ENCODE data around the gene PTH2. TPM values are rescaled to one million over a fixed set of nuclear protein-coding genes. Genes with fewer than 3 reads are reported as not detected.

Gene PTH2
- total RNA-seq, 1 experiment from 2014 or later = 0.96 TPM

GRCh38 chr19:49411681-49412326 lies 11.4 kb downstream of the PTH2 start:
- no peak overlapping the region for H4K91ac ChIP-seq (ENCODE audit: insufficient read length, low read depth, low read length)
- no peak overlapping the region for H3K4me3 Mint-ChIP-seq
- no peaks in the 10 kb centered on the region; a peak in 1 of 5 replicates for H3K9me3 Mint-ChIP-seq
- H2BK15ac ChIP-seq (ENCODE audit: low read depth, low read length) = no peak overlapping the region
- DNase-seq = no peak
- H2BK5ac ChIP-seq (ENCODE audit: insufficient read length, low read length) = no peak overlapping the region
- no peak overlapping the region for H3T11ph ChIP-seq (ENCODE audit: low read length)
- H3K18ac ChIP-seq (ENCODE audit: insufficient read length, low read depth, low read length) = no peak overlapping the region
- TF ChIP-seq CTCF (conservative IDR thresholded peaks at IDR 0.05) = no peak
- no peak overlapping the region for H4K8ac ChIP-seq (replicated peaks; ENCODE audit: insufficient read length, low read depth, low read length)
- no peaks in the 10 kb centered on the region for H3K4me1 ChIP-seq (ENCODE audit: insufficient read depth, low read length)
- no peak overlapping the region for H3K56ac ChIP-seq (ENCODE audit: insufficient read length, low read depth, low read length)
- no peak overlapping the region for H3K27ac ChIP-seq (ENCODE audit: insufficient read length, low read depth, low read length)
- peaks cover 42 to 50% of the 10 kb centered on the region in 2 experiments for H3K4me1 Mint-ChIP-seq
- no peaks in the 10 kb centered on the region for H3K79me2 ChIP-seq (ENCODE audit: insufficient read depth, low read length)
- no peak overlapping the region for H4K5ac ChIP-seq (ENCODE audit: insufficient read length, low read depth, low read length)
- H3K79me1 ChIP-seq (ENCODE audit: insufficient read depth, low read depth, low read length, poor library complexity, severe bottlenecking) = no peaks in the 10 kb centered on the region
- no peaks in the 10 kb centered on the region for H3K9me3 ChIP-seq (ENCODE audit: control insufficient read depth, low read depth, low read length)
- H3K4me2 ChIP-seq (ENCODE audit: insufficient read depth, insufficient read length, low read length) = no peak overlapping the region
- H2AK5ac ChIP-seq (ENCODE audit: insufficient read length, low read length) = no peak overlapping the region
- H2AFZ ChIP-seq (ENCODE audit: low read length) = no peak overlapping the region
- peaks cover under 1% of the 10 kb centered on the region for H3K23me2 ChIP-seq (ENCODE audit: insufficient read length, low read depth, low read length, poor library complexity, severe bottlenecking)
- no peak overlapping the region for H3K4ac ChIP-seq (ENCODE audit: low read depth, low read length)
- no peaks in the 10 kb centered on the region for H4K20me1 ChIP-seq (ENCODE audit: control insufficient read depth, insufficient read depth, insufficient read length)
- no peak overlapping the region for H3K9ac ChIP-seq (ENCODE audit: extremely low read depth, insufficient read length, low read length)
- no peaks in the 10 kb centered on the region for H3K27me3 ChIP-seq (ENCODE audit: insufficient read depth, low read length)
- peak overlapping the region in 1 of 3 experiments; percentile 49; a peak in 1 of 7 replicates for H3K27ac Mint-ChIP-seq
- peaks cover 11% of the 10 kb centered on the region for H3K27me3 Mint-ChIP-seq (ENCODE audit: low read depth)
- H3K14ac ChIP-seq (ENCODE audit: insufficient read depth, low read length) = no peak overlapping the region
- WGBS (ENCODE audit: extremely low coverage, insufficient read length, low lambda C conversion rate) = no CpG with 5 or more reads among the region's 3 CpGs
- H3K36me3 Mint-ChIP-seq (ENCODE audit: insufficient read depth in 1 of 3, low read depth in 3 of 3) = no peaks in the 10 kb centered on the region; a peak in 1 of 7 replicates
- no peak overlapping the region for H2BK20ac ChIP-seq (ENCODE audit: low read depth, low read length, poor library complexity, severe bottlenecking)
- no peak overlapping the region for H3K23ac ChIP-seq (ENCODE audit: insufficient read length, low read depth, low read length)
- no peak overlapping the region for H2BK12ac ChIP-seq (ENCODE audit: insufficient read length, low read depth, low read length)
- H2BK120ac ChIP-seq (ENCODE audit: low read depth, low read length, poor library complexity, severe bottlenecking) = no peak overlapping the region
